ENCODE results near the gene SHOX. TPM values are rescaled to one million over a fixed set of nuclear protein-coding genes. Genes with fewer than 3 reads are reported as not detected.

SHOX gene
- total RNA-seq, 2 donors from 2014 or later, result not detected

GRCh38 chrX:689983-690382 lies 59.4 kb downstream of the SHOX start:
- no peak overlapping the region for H3K27ac ChIP-seq
- TF ChIP-seq, protein P1, sequence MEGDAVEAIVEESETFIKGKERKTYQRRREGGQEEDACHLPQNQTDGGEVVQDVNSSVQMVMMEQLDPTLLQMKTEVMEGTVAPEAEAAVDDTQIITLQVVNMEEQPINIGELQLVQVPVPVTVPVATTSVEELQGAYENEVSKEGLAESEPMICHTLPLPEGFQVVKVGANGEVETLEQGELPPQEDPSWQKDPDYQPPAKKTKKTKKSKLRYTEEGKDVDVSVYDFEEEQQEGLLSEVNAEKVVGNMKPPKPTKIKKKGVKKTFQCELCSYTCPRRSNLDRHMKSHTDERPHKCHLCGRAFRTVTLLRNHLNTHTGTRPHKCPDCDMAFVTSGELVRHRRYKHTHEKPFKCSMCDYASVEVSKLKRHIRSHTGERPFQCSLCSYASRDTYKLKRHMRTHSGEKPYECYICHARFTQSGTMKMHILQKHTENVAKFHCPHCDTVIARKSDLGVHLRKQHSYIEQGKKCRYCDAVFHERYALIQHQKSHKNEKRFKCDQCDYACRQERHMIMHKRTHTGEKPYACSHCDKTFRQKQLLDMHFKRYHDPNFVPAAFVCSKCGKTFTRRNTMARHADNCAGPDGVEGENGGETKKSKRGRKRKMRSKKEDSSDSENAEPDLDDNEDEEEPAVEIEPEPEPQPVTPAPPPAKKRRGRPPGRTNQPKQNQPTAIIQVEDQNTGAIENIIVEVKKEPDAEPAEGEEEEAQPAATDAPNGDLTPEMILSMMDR (IDR thresholded peaks at IDR 0.05), result no peak
- no peak for TF ChIP-seq POLR2A (IDR thresholded peaks at IDR 0.05)
- TF ChIP-seq POLR2AphosphoS5 (IDR thresholded peaks at IDR 0.05), result no peak
- H3K36me3 ChIP-seq, result no peaks in the 10 kb centered on the region
- no peak overlapping the region for H3K4me3 ChIP-seq
- H3K9me3 ChIP-seq, result no peaks in the 10 kb centered on the region
- no peaks in the 10 kb centered on the region for H3K27me3 ChIP-seq (replicated peaks; ENCODE audit: insufficient read depth)
- intact Hi-C loops (cut with DNase I), result no loop called here
- H3K4me1 ChIP-seq (replicated peaks), result no peaks in the 10 kb centered on the region
- DNase-seq (ENCODE audit: low spot score), result no peak
- WGBS, result 93% methylated on average over 7 of the region's 7 CpGs

DNA sequence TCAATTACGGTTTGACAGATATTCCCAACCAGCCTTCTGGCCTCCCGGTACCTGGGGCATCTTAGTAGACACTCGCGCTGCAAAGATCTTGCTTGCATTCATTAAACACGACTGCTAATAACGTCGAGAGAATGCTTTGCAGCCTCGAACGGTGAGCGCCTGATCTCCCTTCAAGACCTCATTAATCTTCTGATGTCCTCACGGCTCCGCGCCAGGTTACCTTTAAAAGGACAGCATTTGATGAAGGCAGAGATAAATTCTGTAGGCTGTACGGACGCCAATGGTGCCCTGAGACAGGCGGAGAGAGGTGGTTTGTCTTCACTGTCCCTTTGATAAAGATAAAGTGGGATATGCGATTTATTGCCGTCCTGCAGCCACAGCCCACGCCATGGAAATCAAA lies 64.2 kb downstream of the SHOX start:
- no peaks in the 10 kb centered on the region for H3K4me1 ChIP-seq (replicated peaks)
- H3K27me3 ChIP-seq (replicated peaks; ENCODE audit: insufficient read depth), result no peaks in the 10 kb centered on the region
- intact Hi-C loops (cut with DNase I), result no loop called here
- H3K9me3 ChIP-seq, result no peaks in the 10 kb centered on the region
- DNase-seq (ENCODE audit: low spot score), result no peak
- H3K4me3 ChIP-seq, result no peak overlapping the region
- H3K27ac ChIP-seq, result no peak overlapping the region
- TF ChIP-seq POLR2A (IDR thresholded peaks at IDR 0.05), result no peak
- TF ChIP-seq POLR2AphosphoS5 (IDR thresholded peaks at IDR 0.05), result no peak
- TF ChIP-seq, protein P1 (IDR thresholded peaks at IDR 0.05), result no peak
- 82% methylated on average over 19 of the region's 19 CpGs for WGBS
- H3K36me3 ChIP-seq, result no peaks in the 10 kb centered on the region

- TF ChIP-seq POLR2A (IDR thresholded peaks at IDR 0.05) (no peak), POLR2AphosphoS5 (IDR thresholded peaks at IDR 0.05) (no peak)
- TF ChIP-seq, protein P1 (IDR thresholded peaks at IDR 0.05), result no peak
- Histone ChIP-seq H3K27ac (no peak overlapping the region), H3K4me1 (replicated peaks) (no peaks in the 10 kb centered on the region), H3K4me3 (no peak overlapping the region), H3K27me3 (replicated peaks; ENCODE audit: insufficient read depth) (no peaks in the 10 kb centered on the region), H3K9me3 (no peaks in the 10 kb centered on the region), H3K36me3 (no peaks in the 10 kb centered on the region)
- 76% methylated on average over 20 of the region's 20 CpGs for WGBS
- no peak for DNase-seq (ENCODE audit: low spot score)
- intact Hi-C loops (cut with DNase I), result no loop called here
These were observed 67.6 kb downstream of the SHOX start for GRCh38 chrX:698206-698605.

- Histone ChIP-seq H3K9me3 (no peaks in the 10 kb centered on the region), H3K27ac (no peak overlapping the region), H3K4me3 (no peak overlapping the region), H3K36me3 (no peaks in the 10 kb centered on the region), H3K4me1 (replicated peaks) (no peaks in the 10 kb centered on the region), H3K27me3 (replicated peaks; ENCODE audit: insufficient read depth) (no peaks in the 10 kb centered on the region)
- 34% methylated on average over 6 of the region's 6 CpGs for WGBS
- DNase-seq (ENCODE audit: low spot score), result no peak
- no peak for TF ChIP-seq POLR2AphosphoS5 (IDR thresholded peaks at IDR 0.05)
- TF ChIP-seq, protein P1 (IDR thresholded peaks at IDR 0.05), result no peak
- TF ChIP-seq POLR2A (IDR thresholded peaks at IDR 0.05), result no peak
- intact Hi-C loops (cut with DNase I), result no loop called here
These were observed 70.3 kb downstream of the SHOX start for GRCh38 chrX:700936-701335.

DNA sequence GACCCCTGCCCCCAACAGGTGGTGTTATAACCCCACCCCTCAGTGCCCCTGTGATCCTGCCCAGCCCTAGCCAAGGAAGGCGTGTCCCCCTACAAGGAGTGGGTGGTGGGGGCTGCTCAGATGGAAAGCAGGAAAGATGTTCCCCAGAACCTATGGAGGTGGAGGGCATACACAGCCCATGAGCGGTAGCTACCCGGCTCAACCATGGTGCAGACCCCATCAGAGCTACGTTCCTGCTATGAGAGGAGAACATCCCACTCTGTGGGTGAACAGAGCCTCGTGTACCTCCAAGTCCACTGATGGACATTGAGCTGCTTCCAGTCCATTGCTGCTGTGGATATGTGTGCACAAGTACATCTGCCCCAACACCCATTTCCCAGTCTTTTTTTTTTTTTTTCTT lies 71.1 kb downstream of the SHOX start:
- no peaks in the 10 kb centered on the region for H3K4me1 ChIP-seq (replicated peaks)
- 95% methylated on average over 4 of the region's 5 CpGs for WGBS
- DNase-seq (ENCODE audit: low spot score), result no peak

More for the DNA sequence above, 71.1 kb downstream of the SHOX start:
- TF ChIP-seq POLR2AphosphoS5 (IDR thresholded peaks at IDR 0.05) (no peak), POLR2A (IDR thresholded peaks at IDR 0.05) (no peak)
- TF ChIP-seq, protein P1 (IDR thresholded peaks at IDR 0.05), result no peak
- no peaks in the 10 kb centered on the region for H3K9me3 ChIP-seq
- H3K27ac ChIP-seq, result no peak overlapping the region
- no peak overlapping the region for H3K4me3 ChIP-seq
- no peaks in the 10 kb centered on the region for H3K27me3 ChIP-seq (replicated peaks; ENCODE audit: insufficient read depth)
- intact Hi-C loops (cut with DNase I), result no loop called here
- H3K36me3 ChIP-seq, result no peaks in the 10 kb centered on the region

Data from prostate gland (tissue), 2 donors.